GM18873 (cell line): ENCODE data around the gene TRMT11.

ENCODE experiments used
- ATAC-seq: cut with Tn5 transposase; IDR thresholded peaks from one replicate; pipeline ENCODE4 v1.9.1; 2021; ENCODE audit warnings: mild to moderate bottlenecking, moderate library complexity, moderate number of reproducible peaks; ENCODE audit not compliant: unreplicated experiment, low FRiP score

TRMT11 gene

GRCh38 chr6:126067073-126067472 is 80.7 kb downstream of the TRMT11 start:
- no peak for ATAC-seq

- no peak for ATAC-seq
Observed at GRCh38 chr6:126069449-126069848, 83.1 kb downstream of the TRMT11 start.

GRCh38 chr6:126071000-126071647 is 84.8 kb downstream of the TRMT11 start:
- no peak for ATAC-seq

DNA sequence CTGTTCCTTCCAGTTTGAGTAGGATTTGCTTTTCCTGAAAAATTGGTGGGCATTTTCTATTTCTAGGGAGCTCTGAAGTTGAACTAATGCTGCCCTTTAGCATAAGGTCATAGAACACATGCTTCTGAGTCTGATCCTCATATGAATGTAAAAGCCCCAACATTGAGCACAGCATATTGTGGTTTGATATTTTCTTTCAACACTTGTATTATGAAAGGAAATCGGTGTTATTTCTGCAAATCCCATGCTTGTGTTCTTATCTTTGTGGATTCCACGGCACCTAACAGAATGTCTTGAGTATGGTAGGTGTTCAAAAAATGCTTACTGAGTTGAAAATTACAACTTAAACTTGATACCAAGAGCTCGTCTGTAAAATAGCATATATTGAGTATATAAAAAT is 85.8 kb downstream of the TRMT11 start:
- ATAC-seq, result no peak

DNA sequence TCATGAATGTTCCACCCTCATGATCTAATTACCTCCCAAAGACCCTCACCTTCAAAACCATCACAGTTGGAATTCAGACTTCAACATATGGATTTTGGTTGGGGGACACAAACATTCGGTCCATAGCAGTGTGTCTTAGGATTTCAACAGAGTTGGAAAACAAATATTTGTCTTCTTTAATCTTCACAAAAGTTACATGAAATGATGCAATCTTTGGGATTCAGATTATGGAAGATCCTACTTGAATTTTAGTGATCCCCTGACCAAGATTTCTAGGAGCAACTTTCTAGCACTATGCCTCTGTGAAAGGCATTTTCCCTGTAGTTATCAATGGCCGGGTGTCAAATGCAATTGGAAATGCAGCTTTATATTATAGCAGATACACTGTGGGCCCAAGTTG is 86.5 kb downstream of the TRMT11 start:
- ATAC-seq, result no peak

DNA sequence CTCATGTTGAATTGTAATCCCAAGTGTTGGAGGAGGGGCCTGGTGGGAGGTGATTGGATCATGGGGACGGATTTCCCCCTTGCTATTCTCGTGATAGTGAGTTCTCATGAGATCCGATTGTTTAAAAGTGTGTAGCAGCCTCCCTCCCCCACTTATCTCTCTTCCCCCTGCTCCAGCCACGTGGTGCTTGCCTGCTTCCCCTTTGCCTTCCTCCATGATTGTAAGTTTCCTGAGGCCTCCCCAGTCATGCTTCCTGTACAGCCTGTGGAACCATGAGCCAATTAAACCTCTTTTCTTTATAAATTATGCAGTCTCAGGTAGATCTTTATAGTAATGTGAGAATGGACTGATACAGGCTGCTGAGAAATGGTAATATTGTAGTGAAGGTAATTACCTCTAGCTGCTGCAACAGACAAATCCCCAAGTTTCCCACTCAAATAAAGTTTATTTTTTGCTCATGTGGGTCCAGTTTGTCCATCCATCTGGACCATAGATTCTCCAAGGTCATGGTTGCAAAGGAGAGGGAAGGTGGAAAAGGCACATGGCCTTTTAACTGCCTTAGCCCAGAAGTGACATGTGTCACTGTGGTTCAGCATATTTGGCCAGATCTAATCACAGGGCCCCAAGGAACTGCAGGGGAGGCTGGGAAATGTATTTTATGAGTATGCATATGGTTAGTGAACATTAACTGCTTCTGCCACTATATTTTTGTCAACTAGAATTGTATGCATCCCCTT is 89.2 kb downstream of the TRMT11 start:
- ATAC-seq, result no peak

- ATAC-seq, result no peak
Observed at GRCh38 chr6:126076992-126077664, 90.8 kb downstream of the TRMT11 start.

- ATAC-seq, result no peak
Observed at GRCh38 chr6:126077810-126078776, 91.8 kb downstream of the TRMT11 start.

DNA sequence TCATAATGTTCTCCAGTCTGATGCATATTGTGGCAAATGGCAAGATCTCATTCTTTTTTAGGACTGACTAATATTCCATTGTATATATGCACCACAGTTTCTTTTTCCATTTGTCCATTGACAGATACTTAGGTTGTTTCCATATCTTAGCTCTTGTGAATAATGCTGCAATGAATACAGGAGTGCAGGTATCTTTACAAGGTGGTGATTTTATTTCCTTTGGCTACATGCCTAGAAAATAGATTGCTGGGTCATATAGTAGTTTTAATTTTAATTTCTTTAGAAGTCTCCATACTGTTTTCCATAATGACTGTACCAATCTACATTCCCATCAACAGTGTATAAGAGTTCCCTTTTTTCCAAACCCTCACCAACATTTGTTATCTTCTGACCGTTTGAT is 97.5 kb downstream of the TRMT11 start:
- no peak for ATAC-seq

- ATAC-seq, result no peak
Observed at GRCh38 chr6:126086560-126086959, 100.2 kb downstream of the TRMT11 start.
